ENCODE measurements around the gene GIMAP7.
"Not testable (repeated sequence)": the region's sequence is repeated elsewhere in the genome, so short reads cannot be mapped to it uniquely, and the experiment has no call there.

GIMAP7 gene

DNA sequence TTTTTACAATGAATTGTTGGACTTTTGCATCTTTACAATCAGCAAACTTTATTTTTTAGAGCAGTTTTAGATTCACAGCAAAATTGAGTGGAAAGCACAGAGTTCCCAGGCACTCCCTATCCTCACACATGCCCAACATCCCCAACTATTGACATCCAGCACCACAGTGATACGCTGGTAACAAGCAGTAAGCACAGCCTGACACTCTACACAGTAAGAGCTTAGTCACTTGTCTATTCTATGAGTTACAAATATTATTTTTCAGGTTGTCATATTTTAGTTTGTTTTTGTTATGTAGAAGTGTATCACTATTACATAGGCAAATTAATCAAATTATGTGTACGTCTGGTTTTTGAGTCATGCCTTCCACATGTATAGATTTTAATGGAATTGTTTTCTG is 27.0 kb upstream of the GIMAP7 start:
- Mint-ChIP-seq H3K27ac (no peak overlapping the region), H3K4me1 (peaks cover 57% of the 10 kb centered on the region), H3K9me3 (no peaks in the 10 kb centered on the region), H3K4me3 (no peak overlapping the region), H3K36me3 (ENCODE audit: low read depth) (peaks cover 4% of the 10 kb centered on the region), H3K27me3 (no peaks in the 10 kb centered on the region)
- peak; percentile 49 for ATAC-seq
- DNase-seq: no peak

- peaks cover 4% of the 10 kb centered on the region for H3K36me3 Mint-ChIP-seq (ENCODE audit: low read depth)
- no peak for DNase-seq
- H3K27ac Mint-ChIP-seq: no peak overlapping the region
- no peak for ATAC-seq
- no peaks in the 10 kb centered on the region for H3K9me3 Mint-ChIP-seq
- peaks cover 36% of the 10 kb centered on the region for H3K4me1 Mint-ChIP-seq
- no peaks in the 10 kb centered on the region for H3K27me3 Mint-ChIP-seq
- H3K4me3 Mint-ChIP-seq: no peak overlapping the region
Measured at GRCh38 chr7:150489782-150490181, 24.9 kb upstream of the GIMAP7 start.

DNA sequence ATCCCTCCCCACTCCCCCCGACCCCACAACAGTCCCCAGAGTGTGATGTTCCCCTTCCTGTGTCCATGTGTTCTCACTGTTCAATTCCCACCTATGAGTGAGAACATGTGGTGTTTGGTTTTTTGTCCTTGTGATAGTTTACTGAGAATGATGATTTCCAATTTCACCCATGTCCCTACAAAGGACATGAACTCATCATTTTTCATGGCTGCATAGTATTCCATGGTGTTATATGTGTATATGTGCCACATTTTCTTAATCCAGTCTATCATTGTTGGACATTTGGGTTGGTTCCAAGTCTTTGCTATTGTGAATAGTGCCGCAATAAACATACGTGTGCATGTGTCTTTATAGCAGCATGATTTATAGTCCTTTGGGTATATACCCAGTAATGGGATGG is 21.2 kb upstream of the GIMAP7 start:
- DNase-seq; H3K27ac Mint-ChIP-seq; ATAC-seq; H3K27me3 Mint-ChIP-seq; H3K36me3 Mint-ChIP-seq (ENCODE audit: low read depth); H3K9me3 Mint-ChIP-seq; H3K4me3 Mint-ChIP-seq: not testable (repeated sequence)
- H3K4me1 Mint-ChIP-seq: peaks cover 20% of the 10 kb centered on the region

DNA sequence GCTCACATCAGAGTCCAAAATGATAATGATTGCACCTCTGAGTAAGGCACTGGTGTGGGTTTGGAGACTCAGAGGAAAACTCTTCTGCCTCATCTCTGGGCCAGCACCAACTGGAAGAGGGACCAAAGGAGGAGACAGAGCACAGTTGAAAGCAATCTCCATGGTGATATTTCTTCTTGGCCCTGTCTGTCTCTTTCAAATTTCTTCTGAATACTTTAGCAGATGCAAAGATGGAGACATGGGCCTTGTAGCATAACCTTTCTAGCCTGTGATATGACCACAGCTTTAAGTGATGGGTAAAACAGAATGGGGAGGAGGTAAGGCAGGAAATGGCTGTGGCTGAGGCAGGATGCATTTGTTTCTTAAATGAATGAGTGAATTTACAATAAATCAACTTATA is 12.2 kb upstream of the GIMAP7 start:
- H3K4me3 Mint-ChIP-seq: peak overlapping the region; percentile 26
- ATAC-seq (peak; percentile 60), DNase-seq (no peak)
- H3K4me1 Mint-ChIP-seq: peaks cover 75% of the 10 kb centered on the region
- no peaks in the 10 kb centered on the region for H3K27me3 Mint-ChIP-seq
- peaks cover 16% of the 10 kb centered on the region for H3K9me3 Mint-ChIP-seq
- peak overlapping the region; percentile 79 for H3K27ac Mint-ChIP-seq
- peaks cover 9% of the 10 kb centered on the region for H3K36me3 Mint-ChIP-seq (ENCODE audit: low read depth)

GRCh38 chr7:150503155-150503554 is 11.5 kb upstream of the GIMAP7 start:
- peaks cover 13% of the 10 kb centered on the region for H3K9me3 Mint-ChIP-seq
- DNase-seq: no peak
- H3K27ac Mint-ChIP-seq: peak overlapping the region; percentile 79
- H3K27me3 Mint-ChIP-seq: no peaks in the 10 kb centered on the region
- no peak for ATAC-seq
- no peak overlapping the region for H3K4me3 Mint-ChIP-seq
- peaks cover 7% of the 10 kb centered on the region for H3K36me3 Mint-ChIP-seq (ENCODE audit: low read depth)
- peaks cover 75% of the 10 kb centered on the region for H3K4me1 Mint-ChIP-seq

DNA sequence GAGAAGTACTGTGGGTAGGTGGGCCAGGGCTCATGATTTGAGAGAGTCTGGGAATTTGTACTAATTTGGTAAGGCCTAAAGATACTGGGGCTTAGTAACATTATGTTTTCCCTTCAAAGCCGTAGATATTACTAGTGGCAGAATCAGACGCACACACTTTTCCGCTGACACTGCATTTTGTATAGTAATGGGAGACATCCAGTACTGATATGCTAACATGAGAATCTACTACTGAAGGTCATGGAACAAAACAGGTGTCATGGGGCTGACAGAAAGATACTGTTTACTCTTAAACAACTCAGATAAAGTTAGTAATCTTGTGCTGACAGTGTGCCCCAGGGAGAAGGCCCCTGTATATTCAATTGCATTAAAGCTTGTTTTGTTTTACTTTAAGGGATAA is 11.1 kb upstream of the GIMAP7 start:
- no peaks in the 10 kb centered on the region for H3K27me3 Mint-ChIP-seq
- peak; percentile 61 for ATAC-seq
- no peak overlapping the region for H3K4me3 Mint-ChIP-seq
- H3K36me3 Mint-ChIP-seq (ENCODE audit: low read depth): peaks cover 6% of the 10 kb centered on the region
- DNase-seq: no peak
- H3K27ac Mint-ChIP-seq: peak overlapping the region; percentile 79
- peaks cover 78% of the 10 kb centered on the region for H3K4me1 Mint-ChIP-seq
- peaks cover 12% of the 10 kb centered on the region for H3K9me3 Mint-ChIP-seq

- Mint-ChIP-seq H3K9me3 (peaks cover 3% of the 10 kb centered on the region), H3K4me3 (peak overlapping the region; percentile 59), H3K4me1 (peaks cover 93% of the 10 kb centered on the region), H3K27ac (peak overlapping the region; percentile 73), H3K36me3 (ENCODE audit: low read depth) (peaks cover 2% of the 10 kb centered on the region), H3K27me3 (no peaks in the 10 kb centered on the region)
- no peak for DNase-seq
- peak; percentile 38 for ATAC-seq
Measured at GRCh38 chr7:150507947-150508602, 6.6 kb upstream of the GIMAP7 start.

DNA sequence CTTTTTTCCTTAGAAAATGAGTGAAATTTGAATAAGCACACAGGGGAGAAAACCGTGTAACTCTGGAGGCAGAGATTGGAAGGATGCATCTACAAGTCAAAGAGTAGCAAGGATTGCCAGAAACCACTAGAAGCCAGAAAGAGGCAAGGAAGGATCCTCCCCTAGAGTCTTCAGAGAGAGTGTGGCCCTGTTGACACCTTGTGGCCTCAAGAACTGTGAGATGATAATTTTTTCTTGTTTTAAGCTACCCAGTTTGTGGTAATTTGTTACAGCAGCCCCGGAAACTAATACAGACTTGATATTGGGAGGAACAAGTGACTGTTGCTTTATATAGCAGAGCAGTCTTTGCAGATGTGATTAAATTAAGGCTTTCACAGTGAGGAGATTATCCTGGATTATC is 3.6 kb upstream of the GIMAP7 start:
- H3K9me3 Mint-ChIP-seq: peaks cover 3% of the 10 kb centered on the region
- H3K4me3 Mint-ChIP-seq: no peak overlapping the region
- ATAC-seq (no peak), DNase-seq (no peak)
- H3K36me3 Mint-ChIP-seq (ENCODE audit: low read depth): peaks cover 2% of the 10 kb centered on the region
- no peaks in the 10 kb centered on the region for H3K27me3 Mint-ChIP-seq
- peak overlapping the region; percentile 61 for H3K27ac Mint-ChIP-seq
- H3K4me1 Mint-ChIP-seq: peaks cover 81% of the 10 kb centered on the region

- Mint-ChIP-seq H3K36me3 (ENCODE audit: low read depth) (peaks cover 4% of the 10 kb centered on the region), H3K9me3 (peaks cover 3% of the 10 kb centered on the region), H3K27ac (peak overlapping the region; percentile 98), H3K4me1 (peaks cover 70% of the 10 kb centered on the region), H3K4me3 (peak overlapping the region; percentile 98), H3K27me3 (no peaks in the 10 kb centered on the region)
- DNase-seq (no peak), ATAC-seq (no peak)
Measured at GRCh38 chr7:150513758-150514157, 914 bp upstream of the GIMAP7 start.

GRCh38 chr7:150515248-150516147 is 826 bp downstream of the GIMAP7 start:
- Mint-ChIP-seq H3K36me3 (ENCODE audit: low read depth) (peaks cover 10% of the 10 kb centered on the region), H3K27ac (peak overlapping the region; percentile 98)
- DNase-seq: no peak

DNA sequence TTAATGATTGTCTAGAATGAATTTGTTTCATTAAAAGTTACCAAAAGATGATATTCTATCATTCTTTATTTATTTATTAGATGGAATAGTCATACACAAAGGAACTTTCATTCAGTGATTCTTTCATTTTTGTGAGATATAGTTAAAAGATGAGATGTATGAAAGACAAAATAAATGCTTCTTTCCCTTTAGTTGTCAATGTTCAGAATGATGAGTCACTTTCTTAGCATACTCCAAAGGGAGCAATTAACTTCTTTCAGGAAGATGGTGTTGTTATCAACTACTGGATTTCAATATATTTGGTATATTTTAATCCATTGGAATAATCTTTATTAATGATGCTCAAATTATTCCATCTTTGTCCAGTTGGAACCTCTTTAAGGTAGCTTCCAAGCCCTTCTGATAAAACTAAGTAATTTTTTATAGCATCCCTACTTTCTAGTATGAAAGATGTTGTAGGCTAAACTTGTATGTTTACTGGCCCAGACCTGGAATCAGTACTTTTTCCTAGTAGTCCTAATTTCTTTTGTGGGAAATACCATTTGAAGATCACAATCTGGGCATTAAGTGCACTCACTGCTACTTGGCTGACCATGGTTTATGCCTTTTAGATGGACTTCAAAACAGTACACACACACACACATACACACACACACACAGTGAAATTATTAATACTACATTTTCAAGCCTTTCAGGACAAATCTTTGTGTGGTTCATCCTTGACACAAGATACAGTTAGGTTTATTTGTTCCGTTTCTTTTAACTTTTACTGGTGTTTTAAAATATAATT is 2.5 kb downstream of the GIMAP7 start:
- Mint-ChIP-seq H3K4me1 (peaks cover 55% of the 10 kb centered on the region), H3K27me3 (no peaks in the 10 kb centered on the region), H3K4me3 (peak overlapping the region; percentile 98), H3K9me3 (no peaks in the 10 kb centered on the region), H3K36me3 (ENCODE audit: low read depth) (peaks cover 12% of the 10 kb centered on the region), H3K27ac (peak overlapping the region; percentile 98)
- ATAC-seq (no peak), DNase-seq (no peak)

More at GRCh38 chr7:150515248-150516147, 826 bp downstream of the GIMAP7 start:
- Mint-ChIP-seq H3K27me3 (no peaks in the 10 kb centered on the region), H3K9me3 (peaks cover 3% of the 10 kb centered on the region), H3K4me1 (peaks cover 62% of the 10 kb centered on the region), H3K4me3 (peak overlapping the region; percentile 98)
- peak; percentile 38 for ATAC-seq

- H3K36me3 Mint-ChIP-seq (ENCODE audit: low read depth): peaks cover 12% of the 10 kb centered on the region
- no peaks in the 10 kb centered on the region for H3K9me3 Mint-ChIP-seq
- H3K4me1 Mint-ChIP-seq: peaks cover 55% of the 10 kb centered on the region
- no peak for ATAC-seq
- no peaks in the 10 kb centered on the region for H3K27me3 Mint-ChIP-seq
- H3K27ac Mint-ChIP-seq: peak overlapping the region; percentile 98
- H3K4me3 Mint-ChIP-seq: peak overlapping the region; percentile 98
- no peak for DNase-seq
Measured at GRCh38 chr7:150519310-150519709, 4.6 kb downstream of the GIMAP7 start.

DNA sequence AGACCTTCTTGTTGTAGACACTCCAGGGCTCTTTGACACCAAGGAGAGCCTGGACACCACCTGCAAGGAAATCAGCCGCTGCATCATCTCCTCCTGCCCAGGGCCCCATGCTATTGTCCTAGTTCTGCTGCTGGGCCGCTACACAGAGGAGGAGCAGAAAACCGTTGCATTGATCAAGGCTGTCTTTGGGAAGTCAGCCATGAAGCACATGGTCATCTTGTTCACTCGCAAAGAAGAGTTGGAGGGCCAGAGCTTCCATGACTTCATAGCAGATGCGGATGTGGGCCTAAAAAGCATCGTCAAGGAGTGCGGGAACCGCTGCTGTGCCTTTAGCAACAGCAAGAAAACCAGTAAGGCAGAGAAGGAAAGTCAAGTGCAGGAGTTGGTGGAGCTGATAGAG is 5.5 kb downstream of the GIMAP7 start:
- peaks cover 61% of the 10 kb centered on the region for H3K4me1 Mint-ChIP-seq
- ATAC-seq (peak; percentile 27), DNase-seq (no peak)
- peaks cover 12% of the 10 kb centered on the region for H3K36me3 Mint-ChIP-seq (ENCODE audit: low read depth)
- peak overlapping the region; percentile 98 for H3K4me3 Mint-ChIP-seq
- no peaks in the 10 kb centered on the region for H3K9me3 Mint-ChIP-seq
- peak overlapping the region; percentile 98 for H3K27ac Mint-ChIP-seq
- no peaks in the 10 kb centered on the region for H3K27me3 Mint-ChIP-seq

DNA sequence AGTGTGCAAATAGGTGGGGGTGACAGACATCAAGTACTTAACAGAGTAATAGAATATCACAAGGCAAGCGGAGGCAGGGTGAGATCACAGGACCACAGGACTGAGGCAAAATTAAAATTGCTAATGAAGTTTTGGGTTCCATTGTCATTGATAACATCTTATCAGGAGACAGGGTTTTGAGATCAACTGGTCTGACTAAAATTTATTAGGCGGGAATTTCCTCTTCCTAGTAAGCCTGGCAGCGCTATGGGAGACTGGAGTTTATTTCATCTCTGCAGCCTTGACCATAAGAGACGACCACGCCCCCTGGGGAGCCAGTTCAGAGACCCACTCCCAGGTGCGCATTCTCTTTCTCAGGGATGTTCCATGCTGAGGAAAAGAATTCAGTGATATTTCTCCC is 8.3 kb downstream of the GIMAP7 start:
- H3K4me1 Mint-ChIP-seq: peaks cover 73% of the 10 kb centered on the region
- peaks cover 13% of the 10 kb centered on the region for H3K36me3 Mint-ChIP-seq (ENCODE audit: low read depth)
- H3K27ac Mint-ChIP-seq: peak overlapping the region; percentile 70
- H3K27me3 Mint-ChIP-seq, ATAC-seq, H3K9me3 Mint-ChIP-seq, DNase-seq: not testable (repeated sequence)
- H3K4me3 Mint-ChIP-seq: peak overlapping the region; percentile 13
